Measurements from ENCODE around the gene SVBP.
"Not testable (repeated sequence)": the region's sequence is repeated elsewhere in the genome, so short reads cannot be mapped to it uniquely, and the experiment has no call there.

SVBP gene

GRCh38 chr1:42859366-42859765 lies 42.2 kb upstream of the SVBP start:
- not testable (repeated sequence) for H2AFZ ChIP-seq (ENCODE audit: low read length); H3K27me3 ChIP-seq (ENCODE audit: control insufficient read depth in 3 of 3, insufficient read depth in 3 of 3, low read depth in 1 of 3, low read length in 3 of 3); H3K4me1 ChIP-seq (ENCODE audit: control insufficient read depth in 2 of 2, insufficient read depth in 1 of 2, low read depth in 1 of 2, low read length in 2 of 2); H2BK12ac ChIP-seq (ENCODE audit: low read length); H3K18ac ChIP-seq (ENCODE audit: low read length); H3K23ac ChIP-seq (ENCODE audit: low read depth, low read length, poor library complexity); H3K4me2 ChIP-seq (ENCODE audit: insufficient read depth, low read length, poor library complexity, severe bottlenecking); H3K4me3 ChIP-seq (ENCODE audit: low read length in 2 of 2); H3K4ac ChIP-seq (ENCODE audit: low read length); H2AK5ac ChIP-seq (ENCODE audit: low read depth, low read length); H3K9ac ChIP-seq (ENCODE audit: low read depth, low read length, poor library complexity); DNase-seq (ENCODE audit: low spot score); H4K8ac ChIP-seq (ENCODE audit: low read depth, low read length); H3K27ac ChIP-seq (replicated peaks; ENCODE audit: low read length); H3K14ac ChIP-seq (ENCODE audit: low read length); H2BK15ac ChIP-seq (ENCODE audit: low read length); H4K91ac ChIP-seq (ENCODE audit: low read depth, low read length, poor library complexity); H3K79me1 ChIP-seq (ENCODE audit: low read depth, low read length); H2BK120ac ChIP-seq (ENCODE audit: low read depth, low read length); H3K36me3 ChIP-seq (replicated peaks in 1 of 2; ENCODE audit: control insufficient read depth in 2 of 2, insufficient read depth in 2 of 2, low read length in 2 of 2); H2BK5ac ChIP-seq (ENCODE audit: low read length)
- H3K9me3 ChIP-seq (replicated peaks in 1 of 2; ENCODE audit: control insufficient read depth in 2 of 2, insufficient read depth in 1 of 2, low read depth in 1 of 2, low read length in 2 of 2), result peaks cover 21 to 28% of the 10 kb centered on the region in 2 donors
- WGBS, 2 donors (ENCODE audit: extremely low coverage in 2 of 2, insufficient read length in 2 of 2, insufficient replicate concordance in 1 of 2), result no CpG with 5 or more reads among the region's 5 CpGs

- not testable (repeated sequence) for H3K14ac ChIP-seq (ENCODE audit: low read length); H2BK15ac ChIP-seq (ENCODE audit: low read length); H3K4me2 ChIP-seq (ENCODE audit: insufficient read depth, low read length, poor library complexity, severe bottlenecking); H2BK120ac ChIP-seq (ENCODE audit: low read depth, low read length); H2BK12ac ChIP-seq (ENCODE audit: low read length); H4K91ac ChIP-seq (ENCODE audit: low read depth, low read length, poor library complexity); H3K4ac ChIP-seq (ENCODE audit: low read length); H3K4me1 ChIP-seq (ENCODE audit: control insufficient read depth in 2 of 2, insufficient read depth in 1 of 2, low read depth in 1 of 2, low read length in 2 of 2); DNase-seq (ENCODE audit: low spot score); H2AFZ ChIP-seq (ENCODE audit: low read length); H2BK5ac ChIP-seq (ENCODE audit: low read length); H3K23ac ChIP-seq (ENCODE audit: low read depth, low read length, poor library complexity); H3K9ac ChIP-seq (ENCODE audit: low read depth, low read length, poor library complexity); H3K79me1 ChIP-seq (ENCODE audit: low read depth, low read length); H3K18ac ChIP-seq (ENCODE audit: low read length); H3K27me3 ChIP-seq (ENCODE audit: control insufficient read depth in 3 of 3, insufficient read depth in 3 of 3, low read depth in 1 of 3, low read length in 3 of 3); H3K4me3 ChIP-seq (ENCODE audit: low read length in 2 of 2); H3K27ac ChIP-seq (replicated peaks; ENCODE audit: low read length); H2AK5ac ChIP-seq (ENCODE audit: low read depth, low read length); H4K8ac ChIP-seq (ENCODE audit: low read depth, low read length)
- H3K9me3 ChIP-seq (replicated peaks in 1 of 2; ENCODE audit: control insufficient read depth in 2 of 2, insufficient read depth in 1 of 2, low read depth in 1 of 2, low read length in 2 of 2), result peaks cover 27 to 37% of the 10 kb centered on the region in 2 donors
- peaks cover 12 to 26% of the 10 kb centered on the region in 2 donors for H3K36me3 ChIP-seq (replicated peaks in 1 of 2; ENCODE audit: control insufficient read depth in 2 of 2, insufficient read depth in 2 of 2, low read length in 2 of 2)
- WGBS, 2 donors (ENCODE audit: extremely low coverage in 2 of 2, insufficient read length in 2 of 2, insufficient replicate concordance in 1 of 2), result no CpG with 5 or more reads among the region's 3 CpGs
Measured at GRCh38 chr1:42856554-42856953, 39.4 kb upstream of the SVBP start.

- H3K4me2 ChIP-seq (ENCODE audit: insufficient read depth, low read length, poor library complexity, severe bottlenecking), result no peak overlapping the region
- H2AK5ac ChIP-seq (ENCODE audit: low read depth, low read length), result no peak overlapping the region
- H3K9me3 ChIP-seq (replicated peaks in 1 of 2; ENCODE audit: control insufficient read depth in 2 of 2, insufficient read depth in 1 of 2, low read depth in 1 of 2, low read length in 2 of 2), result peaks cover 28 to 43% of the 10 kb centered on the region in 2 donors
- DNase-seq (ENCODE audit: low spot score), result no peak
- H3K27me3 ChIP-seq (ENCODE audit: control insufficient read depth in 3 of 3, insufficient read depth in 3 of 3, low read depth in 1 of 3, low read length in 3 of 3), result no peaks in the 10 kb centered on the region
- no peak overlapping the region for H3K23ac ChIP-seq (ENCODE audit: low read depth, low read length, poor library complexity)
- H2BK120ac ChIP-seq (ENCODE audit: low read depth, low read length), result no peak overlapping the region
- no peak overlapping the region for H3K4ac ChIP-seq (ENCODE audit: low read length)
- H2AFZ ChIP-seq (ENCODE audit: low read length), result no peak overlapping the region
- H3K79me1 ChIP-seq (ENCODE audit: low read depth, low read length), result no peaks in the 10 kb centered on the region
- no peak overlapping the region for H4K91ac ChIP-seq (ENCODE audit: low read depth, low read length, poor library complexity)
- no peak overlapping the region for H3K4me3 ChIP-seq (ENCODE audit: low read length in 2 of 2)
- no peak overlapping the region for H2BK5ac ChIP-seq (ENCODE audit: low read length)
- no peak overlapping the region for H4K8ac ChIP-seq (ENCODE audit: low read depth, low read length)
- no peak overlapping the region for H3K14ac ChIP-seq (ENCODE audit: low read length)
- H3K18ac ChIP-seq (ENCODE audit: low read length), result no peak overlapping the region
- WGBS, 2 donors (ENCODE audit: extremely low coverage in 2 of 2, insufficient read length in 2 of 2, insufficient replicate concordance in 1 of 2), result no CpG with 5 or more reads among the region's 6 CpGs
- H2BK12ac ChIP-seq (ENCODE audit: low read length), result no peak overlapping the region
- H3K9ac ChIP-seq (ENCODE audit: low read depth, low read length, poor library complexity), result no peak overlapping the region
- H3K36me3 ChIP-seq (replicated peaks in 1 of 2; ENCODE audit: control insufficient read depth in 2 of 2, insufficient read depth in 2 of 2, low read length in 2 of 2), result peaks cover 27 to 58% of the 10 kb centered on the region in 2 donors
- H3K27ac ChIP-seq (replicated peaks; ENCODE audit: low read length), result no peak overlapping the region
- peaks cover 0 to 3% of the 10 kb centered on the region in 2 donors for H3K4me1 ChIP-seq (ENCODE audit: control insufficient read depth in 2 of 2, insufficient read depth in 1 of 2, low read depth in 1 of 2, low read length in 2 of 2)
- H2BK15ac ChIP-seq (ENCODE audit: low read length), result no peak overlapping the region
Measured at GRCh38 chr1:42853116-42853884, 36.1 kb upstream of the SVBP start.

GRCh38 chr1:42852608-42852980 lies 35.4 kb upstream of the SVBP start:
- Histone ChIP-seq H4K8ac (ENCODE audit: low read depth, low read length) (no peak overlapping the region), H2BK15ac (ENCODE audit: low read length) (no peak overlapping the region), H2AFZ (ENCODE audit: low read length) (no peak overlapping the region), H3K4ac (ENCODE audit: low read length) (no peak overlapping the region), H3K4me2 (ENCODE audit: insufficient read depth, low read length, poor library complexity, severe bottlenecking) (no peak overlapping the region), H3K18ac (ENCODE audit: low read length) (no peak overlapping the region), H2AK5ac (ENCODE audit: low read depth, low read length) (no peak overlapping the region), H3K27ac (replicated peaks; ENCODE audit: low read length) (no peak overlapping the region), H3K36me3 (replicated peaks in 1 of 2; ENCODE audit: control insufficient read depth in 2 of 2, insufficient read depth in 2 of 2, low read length in 2 of 2) (peaks cover 27 to 60% of the 10 kb centered on the region in 2 donors), H2BK5ac (ENCODE audit: low read length) (no peak overlapping the region), H3K9ac (ENCODE audit: low read depth, low read length, poor library complexity) (no peak overlapping the region), H2BK120ac (ENCODE audit: low read depth, low read length) (no peak overlapping the region), H4K91ac (ENCODE audit: low read depth, low read length, poor library complexity) (no peak overlapping the region), H3K9me3 (replicated peaks in 1 of 2; ENCODE audit: control insufficient read depth in 2 of 2, insufficient read depth in 1 of 2, low read depth in 1 of 2, low read length in 2 of 2) (peaks cover 28 to 41% of the 10 kb centered on the region in 2 donors), H2BK12ac (ENCODE audit: low read length) (no peak overlapping the region), H3K27me3 (ENCODE audit: control insufficient read depth in 3 of 3, insufficient read depth in 3 of 3, low read depth in 1 of 3, low read length in 3 of 3) (no peaks in the 10 kb centered on the region), H3K79me1 (ENCODE audit: low read depth, low read length) (no peaks in the 10 kb centered on the region), H3K23ac (ENCODE audit: low read depth, low read length, poor library complexity) (no peak overlapping the region), H3K4me3 (ENCODE audit: low read length in 2 of 2) (no peak overlapping the region), H3K4me1 (ENCODE audit: control insufficient read depth in 2 of 2, insufficient read depth in 1 of 2, low read depth in 1 of 2, low read length in 2 of 2) (peaks cover 5 to 6% of the 10 kb centered on the region in 2 donors), H3K14ac (ENCODE audit: low read length) (no peak overlapping the region)
- DNase-seq (ENCODE audit: low spot score), result no peak
- WGBS, 2 donors (ENCODE audit: extremely low coverage in 2 of 2, insufficient read length in 2 of 2, insufficient replicate concordance in 1 of 2), result no CpG with 5 or more reads among the region's 2 CpGs

All from neuronal stem cell (in vitro differentiated cells).